SK-N-MC (cell line): ENCODE measurements around the gene ATP5F1B.

ENCODE experiments used
- EZH2 ChIP-seq: fragments of 200-600 bp; sonication (generic); IDR thresholded peaks from one replicate; pipeline ENCODE4 v1.6.1; 2017; ENCODE audit warnings: antibody characterized with exemption
- FOXP2 ChIP-seq: optimal IDR thresholded peaks from 2 replicates; pipeline ENCODE3; 2011; ENCODE audit warnings: mild to moderate bottlenecking, moderate library complexity; ENCODE audit not compliant: insufficient read depth; ENCODE audit errors: extremely low read length, control extremely low read depth
- POLR2AphosphoS5 ChIP-seq: IDR thresholded peaks from 2 replicates; pipeline ENCODE4 v1.6.1; 2012; ENCODE audit warnings: mild to moderate bottlenecking, low read depth, low read length, borderline replicate concordance

DNA sequence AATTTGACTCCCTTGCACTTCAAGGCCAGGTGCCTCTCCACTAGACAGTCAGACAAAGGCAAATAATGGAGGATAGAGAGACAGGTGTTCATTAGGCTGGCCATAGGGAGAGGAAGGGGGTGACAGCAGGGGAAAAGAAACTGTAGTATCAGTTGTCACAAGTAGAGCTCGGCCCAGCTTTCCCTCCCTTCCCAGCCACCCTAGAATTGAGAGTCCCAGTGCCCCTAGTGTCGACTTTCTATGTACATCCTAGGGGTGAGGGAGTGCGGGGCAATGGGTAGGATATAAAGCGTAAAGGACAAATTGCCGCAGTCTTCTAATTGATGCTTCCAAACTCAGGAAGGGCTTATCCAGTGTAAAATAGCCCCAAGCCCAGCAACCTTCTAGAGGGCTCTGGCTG, 54.7 kb downstream of the ATP5F1B start:
- TF ChIP-seq EZH2 (no peak), POLR2AphosphoS5 (no peak), FOXP2 (no peak)
